ENCODE results near the gene RIIAD1. TPM values are rescaled to one million over a fixed set of nuclear protein-coding genes. Genes with fewer than 3 reads are reported as not detected.

Gene RIIAD1
- total RNA-seq, 1 donor from 2014 or later, result not detected

- H3K9me3 Mint-ChIP-seq, result no peaks in the 10 kb centered on the region
- Histone ChIP-seq H3K4me1 (no peaks in the 10 kb centered on the region), H3K9me3 (ENCODE audit: low read depth) (no peaks in the 10 kb centered on the region), H2AFZ (replicated peaks) (no peak overlapping the region), H3K9ac (no peak overlapping the region), H3K27me3 (no peaks in the 10 kb centered on the region), H3K4me2 (no peak overlapping the region), H3K4me3 (no peak overlapping the region), H3K79me2 (ENCODE audit: low read depth) (no peaks in the 10 kb centered on the region), H4K20me1 (ENCODE audit: low read depth) (no peaks in the 10 kb centered on the region), H3K27ac (no peak overlapping the region), H3K36me3 (no peaks in the 10 kb centered on the region), H3F3A (ENCODE audit: low read depth) (no peaks in the 10 kb centered on the region)
- TF ChIP-seq EZH2 (IDR thresholded peaks at IDR 0.05), result no peak
- TF ChIP-seq EZH2phosphoT487 (IDR thresholded peaks at IDR 0.05), result no peak
- no peak for TF ChIP-seq CTCF (IDR thresholded peaks at IDR 0.05)
- no peak overlapping the region for H3K27ac Mint-ChIP-seq
- no peaks in the 10 kb centered on the region for H3K27me3 Mint-ChIP-seq (ENCODE audit: insufficient read depth, low read depth)
- H3K4me3 Mint-ChIP-seq, result no peak overlapping the region
- peaks cover 33% of the 10 kb centered on the region for H3K36me3 Mint-ChIP-seq
- no peaks in the 10 kb centered on the region for H3K4me1 Mint-ChIP-seq
- no peak for DNase-seq (ENCODE audit: low spot score)
These were observed 56.0 kb downstream of the RIIAD1 start for GRCh38 chr1:151777317-151777716.

Small RNA genes within 50 kb of the gene (small RNA-seq; reads per million reads assigned to genes)
- not detected for gene RNU6-662P

Other genes with a start within 250 kb of the RIIAD1 start
- 5.4 and 12.4 TPM in 2 replicates for gene CGN, start 210.1 kb upstream of the RIIAD1 start, total RNA-seq (ENCODE audit: low replicate concordance)
- gene TUFT1, start 181.2 kb upstream of the RIIAD1 start, total RNA-seq (ENCODE audit: low replicate concordance), result 9.3 and 10.0 TPM in 2 replicates
- 30.5 and 34.1 TPM in 2 replicates for gene SNX27, start 109.5 kb upstream of the RIIAD1 start, total RNA-seq (ENCODE audit: low replicate concordance)
- gene CELF3, start 4.7 kb upstream of the RIIAD1 start, total RNA-seq (ENCODE audit: low replicate concordance), result 0.17 and 1.1 TPM in 2 replicates
- 86.4 and 91.0 TPM in 2 replicates for gene MRPL9, start 42.0 kb downstream of the RIIAD1 start, total RNA-seq (ENCODE audit: low replicate concordance)
- gene TDRKH, start 69.0 kb downstream of the RIIAD1 start, total RNA-seq (ENCODE audit: low replicate concordance), result 26.3 and 30.4 TPM in 2 replicates
- gene LINGO4, start 83.9 kb downstream of the RIIAD1 start, total RNA-seq (ENCODE audit: low replicate concordance), result not detected in 2 replicates
- gene RORC, start 110.3 kb downstream of the RIIAD1 start, total RNA-seq (ENCODE audit: low replicate concordance), result not detected in 2 replicates
- 0.12 TPM in 1 of 2 replicates, not detected in the other for gene C2CD4D, start 118.3 kb downstream of the RIIAD1 start, total RNA-seq (ENCODE audit: low replicate concordance)
- not detected in 2 replicates for gene THEM5, start 132.2 kb downstream of the RIIAD1 start, total RNA-seq (ENCODE audit: low replicate concordance)
- gene THEM4, start 188.0 kb downstream of the RIIAD1 start, total RNA-seq (ENCODE audit: low replicate concordance), result 12.4 and 14.1 TPM in 2 replicates